BE2C (cell line): ENCODE data around the gene PHC3.

Experiments used
- DNase-seq: peaks from one replicate; pipeline ENCODE4 v3.0.0-alpha.2; 2020
- H3K27me3 ChIP-seq: fragments of 250-450 bp; sonication (Bioruptor Pico); 2 replicates; pipeline ENCODE4 v1.5.1; 2020; ENCODE audit warnings: mild to moderate bottlenecking
- H3K36me3 ChIP-seq: fragments of 250-450 bp; sonication (Bioruptor Pico); 2 replicates; pipeline ENCODE4 v1.5.1; 2020; ENCODE audit warnings: mild to moderate bottlenecking
- H3K4me1 ChIP-seq: fragments of 250-450 bp; sonication (Bioruptor Pico); 2 replicates; pipeline ENCODE4 v1.5.1; 2020
- H3K4me3 ChIP-seq: 2 replicates; pipeline ENCODE4 v1.5.1; 2011; ENCODE audit warnings: low read depth, low read length
- H3K9me3 ChIP-seq: fragments of 250-450 bp; sonication (Bioruptor Pico); 2 replicates; pipeline ENCODE4 v1.5.1; 2020
- CTCF ChIP-seq: IDR thresholded peaks from 2 replicates; pipeline ENCODE4 v1.5.1; 2012; ENCODE audit warnings: mild to moderate bottlenecking, low read depth, low read length

The PHC3 gene

GRCh38 chr3:170222647-170223541, 41.4 kb upstream of the PHC3 start:
- no peaks in the 10 kb centered on the region for H3K36me3 ChIP-seq
- no peaks in the 10 kb centered on the region for H3K27me3 ChIP-seq
- peak overlapping the region; percentile 57 for H3K4me3 ChIP-seq
- peak; percentile 51 for DNase-seq
- TF ChIP-seq CTCF, result no peak; the same call in 1 of the 2 replicates
- H3K9me3 ChIP-seq, result no peaks in the 10 kb centered on the region
- H3K4me1 ChIP-seq, result no peaks in the 10 kb centered on the region

DNA sequence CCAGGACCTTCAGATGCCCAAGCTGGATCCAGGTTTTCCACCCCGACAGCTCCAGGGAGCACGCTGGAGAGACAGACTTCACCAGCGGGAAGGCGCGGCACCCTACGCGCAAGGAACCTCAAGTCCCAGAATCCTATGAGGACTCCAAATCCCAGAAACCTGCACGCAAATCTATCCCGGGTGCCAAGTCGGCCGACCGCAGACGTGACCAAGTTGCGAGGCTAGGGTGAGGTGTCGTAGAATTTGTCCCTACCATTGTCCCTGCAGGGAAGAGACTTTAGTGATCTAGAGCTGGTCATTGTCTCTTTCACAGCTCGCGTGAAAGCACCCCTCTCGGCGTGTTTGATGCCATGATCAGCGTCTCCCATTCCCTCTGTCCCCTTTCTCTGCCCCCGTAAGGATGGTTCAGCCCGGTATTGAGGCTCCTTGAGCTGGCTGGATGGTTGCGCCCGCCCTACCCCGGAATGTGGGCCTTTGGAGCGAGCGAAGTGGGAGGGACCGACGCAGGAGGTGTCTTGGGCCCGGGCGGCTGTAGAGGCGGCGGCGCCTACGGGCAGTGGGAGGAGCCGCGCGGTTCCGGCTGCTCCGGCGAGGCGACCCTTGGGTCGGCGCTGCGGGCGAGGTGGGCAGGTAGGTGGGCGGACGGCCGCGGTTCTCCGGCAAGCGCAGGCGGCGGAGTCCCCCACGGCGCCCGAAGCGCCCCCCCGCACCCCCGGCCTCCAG, 40.6 kb upstream of the PHC3 start, which contains the start of gene PRKCI:
Gene PRKCI, plus strand, starts transcription at position 501 of the 723 bp plus-strand sequence. CDS start 246 bp downstream, outside the sequence.
- Histone ChIP-seq H3K9me3 (no peaks in the 10 kb centered on the region), H3K4me3 (peak within 1 kb of the TSS; percentile 57), H3K36me3 (no peaks in the 10 kb centered on the region), H3K27me3 (no peaks in the 10 kb centered on the region), H3K4me1 (no peaks in the 10 kb centered on the region)
- TF ChIP-seq CTCF, result no peak
- peak; percentile 95 for DNase-seq

DNA sequence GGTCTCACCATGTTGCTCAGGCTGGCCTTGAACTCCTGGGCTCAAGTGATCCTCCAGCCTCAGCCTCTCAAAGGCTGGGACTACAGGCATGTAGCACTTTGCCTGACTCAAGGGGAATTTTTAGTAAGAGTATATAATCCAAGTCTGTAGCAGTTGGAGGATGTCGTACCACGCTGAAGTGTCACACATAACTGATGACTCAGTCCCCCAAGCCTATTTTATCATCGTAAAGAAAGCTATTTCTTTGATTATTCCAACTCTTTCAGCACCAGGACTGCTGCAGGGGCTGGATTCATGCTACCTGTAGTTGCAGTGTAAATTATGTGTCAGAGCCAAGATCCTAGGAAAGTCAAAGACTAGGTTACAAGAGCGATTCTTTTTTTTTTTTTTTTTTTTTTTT, 39.3 kb upstream of the PHC3 start:
- H3K4me1 ChIP-seq, result no peaks in the 10 kb centered on the region
- no peaks in the 10 kb centered on the region for H3K9me3 ChIP-seq
- no peak overlapping the region for H3K4me3 ChIP-seq
- TF ChIP-seq CTCF, result no peak
- no peaks in the 10 kb centered on the region for H3K36me3 ChIP-seq
- no peaks in the 10 kb centered on the region for H3K27me3 ChIP-seq
- DNase-seq, result no peak

GRCh38 chr3:170219850-170220249, 38.3 kb upstream of the PHC3 start:
- no peaks in the 10 kb centered on the region for H3K36me3 ChIP-seq
- H3K9me3 ChIP-seq, result no peaks in the 10 kb centered on the region
- no peak for DNase-seq
- no peaks in the 10 kb centered on the region for H3K4me1 ChIP-seq
- no peak overlapping the region for H3K4me3 ChIP-seq
- TF ChIP-seq CTCF, result no peak
- H3K27me3 ChIP-seq, result no peaks in the 10 kb centered on the region

GRCh38 chr3:170211668-170212067, 30.1 kb upstream of the PHC3 start:
- H3K9me3 ChIP-seq, result no peaks in the 10 kb centered on the region
- no peak for TF ChIP-seq CTCF
- no peak overlapping the region for H3K4me3 ChIP-seq
- no peaks in the 10 kb centered on the region for H3K27me3 ChIP-seq
- no peaks in the 10 kb centered on the region for H3K36me3 ChIP-seq
- H3K4me1 ChIP-seq, result no peaks in the 10 kb centered on the region
- no peak for DNase-seq
